Gastroesophageal sphincter (tissue), 3 donors: ENCODE measurements around the gene WFDC9.

Experiments
- CTCF ChIP-seq, 4 experiments: fragments of 200-600 bp in 2 of 4; fragments of 450-650 bp in 2 of 4; sonication (generic) in 1 of 4; IDR thresholded peaks; one replicate each; pipeline ENCODE4 v1.5.1; 2017 to 2019; ENCODE audit warnings: antibody characterized with exemption in 4 of 4, mild to moderate bottlenecking in 2 of 4, moderate library complexity in 2 of 4
- POLR2A ChIP-seq, 2 donors: fragments of 450-650 bp; IDR thresholded peaks; one replicate each; pipeline ENCODE4 v1.6.1; 2017; ENCODE audit warnings: antibody characterized with exemption in 2 of 2, mild to moderate bottlenecking in 2 of 2, moderate library complexity in 1 of 2
- POLR2AphosphoS5 ChIP-seq: sonication (generic); formaldehyde crosslinking; IDR thresholded peaks from one replicate; pipeline ENCODE4 v1.6.1; 2017; ENCODE audit warnings: antibody characterized with exemption

- no peak for TF ChIP-seq POLR2A (IDR thresholded peaks at IDR 0.05)
- no peak for TF ChIP-seq POLR2AphosphoS5
- TF ChIP-seq CTCF (IDR thresholded peaks at IDR 0.05), result no peak
These were observed 66.3 kb downstream of the WFDC9 start for GRCh38 chr20:45564760-45565276.
